Measurements from ENCODE around the gene PDE11A.

PDE11A gene

GRCh38 chr2:177649568-177650518 is 422.7 kb downstream of the PDE11A start:
- Histone ChIP-seq H3K9me3 (ENCODE audit: control insufficient read depth in 2 of 2, low read length in 2 of 2) (no peaks in the 10 kb centered on the region), H3K4me3 (ENCODE audit: low read length in 2 of 2) (no peak overlapping the region), H3K9ac (ENCODE audit: low read depth in 1 of 2, low read length in 2 of 2) (no peak overlapping the region), H3K27me3 (ENCODE audit: control insufficient read depth in 2 of 2, insufficient read depth in 2 of 2, low read length in 2 of 2) (peaks cover 0 to 2% of the 10 kb centered on the region in 2 donors), H3K27ac (ENCODE audit: low read depth in 2 of 2, low read length in 2 of 2) (no peak overlapping the region), H3K4me1 (ENCODE audit: control insufficient read depth in 2 of 2, insufficient read depth in 2 of 2, low read length in 2 of 2) (no peaks in the 10 kb centered on the region), H3K36me3 (ENCODE audit: control insufficient read depth in 2 of 2, insufficient read depth in 2 of 2, low read length in 2 of 2) (no peaks in the 10 kb centered on the region)

- H3K4me3 ChIP-seq (ENCODE audit: low read length in 2 of 2): no peak overlapping the region
- H3K9ac ChIP-seq (ENCODE audit: low read depth in 1 of 2, low read length in 2 of 2): no peak overlapping the region
- no peak overlapping the region for H3K27ac ChIP-seq (ENCODE audit: low read depth in 2 of 2, low read length in 2 of 2)
- H3K4me1 ChIP-seq (ENCODE audit: control insufficient read depth in 2 of 2, insufficient read depth in 2 of 2, low read length in 2 of 2): no peaks in the 10 kb centered on the region
- no peaks in the 10 kb centered on the region for H3K9me3 ChIP-seq (ENCODE audit: control insufficient read depth in 2 of 2, low read length in 2 of 2)
- no peaks in the 10 kb centered on the region for H3K36me3 ChIP-seq (ENCODE audit: control insufficient read depth in 2 of 2, insufficient read depth in 2 of 2, low read length in 2 of 2)
- no peaks in the 10 kb centered on the region for H3K27me3 ChIP-seq (ENCODE audit: control insufficient read depth in 2 of 2, insufficient read depth in 2 of 2, low read length in 2 of 2)
These were observed 425.8 kb downstream of the PDE11A start for GRCh38 chr2:177646791-177647190.

- Histone ChIP-seq H3K27me3 (ENCODE audit: control insufficient read depth in 2 of 2, insufficient read depth in 2 of 2, low read length in 2 of 2) (no peaks in the 10 kb centered on the region), H3K27ac (ENCODE audit: low read depth in 2 of 2, low read length in 2 of 2) (no peak overlapping the region), H3K36me3 (ENCODE audit: control insufficient read depth in 2 of 2, insufficient read depth in 2 of 2, low read length in 2 of 2) (no peaks in the 10 kb centered on the region), H3K4me3 (ENCODE audit: low read length in 2 of 2) (no peak overlapping the region), H3K9me3 (ENCODE audit: control insufficient read depth in 2 of 2, low read length in 2 of 2) (no peaks in the 10 kb centered on the region), H3K4me1 (ENCODE audit: control insufficient read depth in 2 of 2, insufficient read depth in 2 of 2, low read length in 2 of 2) (no peaks in the 10 kb centered on the region), H3K9ac (ENCODE audit: low read depth in 1 of 2, low read length in 2 of 2) (no peak overlapping the region)
These were observed 426.3 kb downstream of the PDE11A start for GRCh38 chr2:177646241-177646640.

- H3K27me3 ChIP-seq (ENCODE audit: control insufficient read depth in 2 of 2, insufficient read depth in 2 of 2, low read length in 2 of 2): no peaks in the 10 kb centered on the region
- no peaks in the 10 kb centered on the region for H3K36me3 ChIP-seq (ENCODE audit: control insufficient read depth in 2 of 2, insufficient read depth in 2 of 2, low read length in 2 of 2)
- H3K4me3 ChIP-seq (ENCODE audit: low read length in 2 of 2): no peak overlapping the region
- H3K9ac ChIP-seq (ENCODE audit: low read depth in 1 of 2, low read length in 2 of 2): no peak overlapping the region
- no peaks in the 10 kb centered on the region for H3K4me1 ChIP-seq (ENCODE audit: control insufficient read depth in 2 of 2, insufficient read depth in 2 of 2, low read length in 2 of 2)
- no peak overlapping the region for H3K27ac ChIP-seq (ENCODE audit: low read depth in 2 of 2, low read length in 2 of 2)
- no peaks in the 10 kb centered on the region for H3K9me3 ChIP-seq (ENCODE audit: control insufficient read depth in 2 of 2, low read length in 2 of 2)
These were observed 431.2 kb downstream of the PDE11A start for GRCh38 chr2:177641331-177641730.

GRCh38 chr2:177640423-177640822 is 432.2 kb downstream of the PDE11A start:
- Histone ChIP-seq H3K27me3 (ENCODE audit: control insufficient read depth in 2 of 2, insufficient read depth in 2 of 2, low read length in 2 of 2) (no peaks in the 10 kb centered on the region), H3K4me3 (ENCODE audit: low read length in 2 of 2) (no peak overlapping the region), H3K27ac (ENCODE audit: low read depth in 2 of 2, low read length in 2 of 2) (no peak overlapping the region), H3K36me3 (ENCODE audit: control insufficient read depth in 2 of 2, insufficient read depth in 2 of 2, low read length in 2 of 2) (no peaks in the 10 kb centered on the region), H3K9ac (ENCODE audit: low read depth in 1 of 2, low read length in 2 of 2) (no peak overlapping the region), H3K4me1 (ENCODE audit: control insufficient read depth in 2 of 2, insufficient read depth in 2 of 2, low read length in 2 of 2) (no peaks in the 10 kb centered on the region), H3K9me3 (ENCODE audit: control insufficient read depth in 2 of 2, low read length in 2 of 2) (no peaks in the 10 kb centered on the region)

GRCh38 chr2:177639262-177639914 is 433.2 kb downstream of the PDE11A start:
- no peaks in the 10 kb centered on the region for H3K9me3 ChIP-seq (ENCODE audit: control insufficient read depth in 2 of 2, low read length in 2 of 2)
- H3K9ac ChIP-seq (ENCODE audit: low read depth in 1 of 2, low read length in 2 of 2): no peak overlapping the region
- no peak overlapping the region for H3K27ac ChIP-seq (ENCODE audit: low read depth in 2 of 2, low read length in 2 of 2)
- no peak overlapping the region for H3K4me3 ChIP-seq (ENCODE audit: low read length in 2 of 2)
- no peaks in the 10 kb centered on the region for H3K27me3 ChIP-seq (ENCODE audit: control insufficient read depth in 2 of 2, insufficient read depth in 2 of 2, low read length in 2 of 2)
- no peaks in the 10 kb centered on the region for H3K4me1 ChIP-seq (ENCODE audit: control insufficient read depth in 2 of 2, insufficient read depth in 2 of 2, low read length in 2 of 2)
- H3K36me3 ChIP-seq (ENCODE audit: control insufficient read depth in 2 of 2, insufficient read depth in 2 of 2, low read length in 2 of 2): no peaks in the 10 kb centered on the region

- H3K27me3 ChIP-seq (ENCODE audit: control insufficient read depth in 2 of 2, insufficient read depth in 2 of 2, low read length in 2 of 2): no peaks in the 10 kb centered on the region
- no peaks in the 10 kb centered on the region for H3K36me3 ChIP-seq (ENCODE audit: control insufficient read depth in 2 of 2, insufficient read depth in 2 of 2, low read length in 2 of 2)
These were observed 434.1 kb downstream of the PDE11A start for GRCh38 chr2:177638507-177638906.

GRCh38 chr2:177636672-177637071 is 435.9 kb downstream of the PDE11A start:
- Histone ChIP-seq H3K9me3 (ENCODE audit: control insufficient read depth in 2 of 2, low read length in 2 of 2) (no peaks in the 10 kb centered on the region), H3K9ac (ENCODE audit: low read depth in 1 of 2, low read length in 2 of 2) (no peak overlapping the region), H3K36me3 (ENCODE audit: control insufficient read depth in 2 of 2, insufficient read depth in 2 of 2, low read length in 2 of 2) (no peaks in the 10 kb centered on the region), H3K27ac (ENCODE audit: low read depth in 2 of 2, low read length in 2 of 2) (no peak overlapping the region), H3K4me1 (ENCODE audit: control insufficient read depth in 2 of 2, insufficient read depth in 2 of 2, low read length in 2 of 2) (no peaks in the 10 kb centered on the region), H3K27me3 (ENCODE audit: control insufficient read depth in 2 of 2, insufficient read depth in 2 of 2, low read length in 2 of 2) (no peaks in the 10 kb centered on the region), H3K4me3 (ENCODE audit: low read length in 2 of 2) (no peak overlapping the region)

More at GRCh38 chr2:177638507-177638906, 434.1 kb downstream of the PDE11A start:
- Histone ChIP-seq H3K27ac (ENCODE audit: low read depth in 2 of 2, low read length in 2 of 2) (no peak overlapping the region), H3K4me3 (ENCODE audit: low read length in 2 of 2) (no peak overlapping the region), H3K9ac (ENCODE audit: low read depth in 1 of 2, low read length in 2 of 2) (no peak overlapping the region), H3K4me1 (ENCODE audit: control insufficient read depth in 2 of 2, insufficient read depth in 2 of 2, low read length in 2 of 2) (no peaks in the 10 kb centered on the region), H3K9me3 (ENCODE audit: control insufficient read depth in 2 of 2, low read length in 2 of 2) (no peaks in the 10 kb centered on the region)

- no peaks in the 10 kb centered on the region for H3K36me3 ChIP-seq (ENCODE audit: control insufficient read depth in 2 of 2, insufficient read depth in 2 of 2, low read length in 2 of 2)
- H3K27ac ChIP-seq (ENCODE audit: low read depth in 2 of 2, low read length in 2 of 2): no peak overlapping the region
These were observed 436.9 kb downstream of the PDE11A start for GRCh38 chr2:177635696-177636095.

GRCh38 chr2:177633910-177634294 is 438.7 kb downstream of the PDE11A start:
- H3K27ac ChIP-seq (ENCODE audit: low read depth in 2 of 2, low read length in 2 of 2): no peak overlapping the region
- no peaks in the 10 kb centered on the region for H3K27me3 ChIP-seq (ENCODE audit: control insufficient read depth in 2 of 2, insufficient read depth in 2 of 2, low read length in 2 of 2)
- no peak overlapping the region for H3K9ac ChIP-seq (ENCODE audit: low read depth in 1 of 2, low read length in 2 of 2)
- peak overlapping the region in 1 of 2 donors; percentile 52 for H3K4me3 ChIP-seq (ENCODE audit: low read length in 2 of 2)
- H3K36me3 ChIP-seq (ENCODE audit: control insufficient read depth in 2 of 2, insufficient read depth in 2 of 2, low read length in 2 of 2): no peaks in the 10 kb centered on the region
- H3K9me3 ChIP-seq (ENCODE audit: control insufficient read depth in 2 of 2, low read length in 2 of 2): no peaks in the 10 kb centered on the region
- no peaks in the 10 kb centered on the region for H3K4me1 ChIP-seq (ENCODE audit: control insufficient read depth in 2 of 2, insufficient read depth in 2 of 2, low read length in 2 of 2)

More at GRCh38 chr2:177635696-177636095, 436.9 kb downstream of the PDE11A start:
- no peaks in the 10 kb centered on the region for H3K27me3 ChIP-seq (ENCODE audit: control insufficient read depth in 2 of 2, insufficient read depth in 2 of 2, low read length in 2 of 2)
- no peaks in the 10 kb centered on the region for H3K4me1 ChIP-seq (ENCODE audit: control insufficient read depth in 2 of 2, insufficient read depth in 2 of 2, low read length in 2 of 2)
- no peak overlapping the region for H3K4me3 ChIP-seq (ENCODE audit: low read length in 2 of 2)
- H3K9ac ChIP-seq (ENCODE audit: low read depth in 1 of 2, low read length in 2 of 2): no peak overlapping the region
- no peaks in the 10 kb centered on the region for H3K9me3 ChIP-seq (ENCODE audit: control insufficient read depth in 2 of 2, low read length in 2 of 2)

All from mucosa of rectum (tissue), 2 donors.